ENCODE measurements around the gene SPDYE2B.
"Not testable (repeated sequence)": the region's sequence is repeated elsewhere in the genome, so short reads cannot be mapped to it uniquely, and the experiment has no call there.

Gene SPDYE2B, protein sequence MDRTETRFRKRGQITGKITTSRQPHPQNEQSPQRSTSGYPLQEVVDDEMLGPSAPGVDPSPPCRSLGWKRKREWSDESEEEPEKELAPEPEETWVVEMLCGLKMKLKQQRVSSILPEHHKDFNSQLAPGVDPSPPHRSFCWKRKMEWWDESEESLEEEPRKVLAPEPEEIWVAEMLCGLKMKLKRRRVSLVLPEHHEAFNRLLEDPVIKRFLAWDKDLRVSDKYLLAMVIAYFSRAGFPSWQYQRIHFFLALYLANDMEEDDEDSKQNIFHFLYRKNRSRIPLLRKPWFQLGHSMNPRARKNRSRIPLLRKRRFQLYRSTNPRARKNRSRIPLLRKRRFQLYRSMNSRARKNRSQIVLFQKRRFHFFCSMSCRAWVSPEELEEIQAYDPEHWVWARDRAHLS

DNA sequence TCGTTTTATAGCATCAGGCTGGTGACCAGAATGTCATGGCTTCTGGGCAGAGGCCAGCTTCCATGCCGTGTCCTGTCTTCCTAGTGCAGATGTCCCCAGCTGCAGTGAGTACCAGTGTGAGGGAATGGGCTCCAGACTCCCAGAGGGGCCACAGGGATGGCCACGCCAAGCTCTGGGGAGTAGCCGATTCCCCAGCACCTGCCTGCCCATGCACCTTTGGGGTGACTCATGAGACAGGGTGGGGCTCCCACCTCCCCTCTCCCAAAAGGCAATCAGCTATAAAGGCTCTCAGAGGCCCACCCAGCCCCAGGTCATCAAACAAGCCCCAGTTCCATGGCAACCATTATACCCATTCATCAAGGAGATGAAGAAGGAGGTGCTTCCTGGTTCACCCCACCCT, at the start of gene SPDYE2B:
Gene SPDYE2B (plus strand): TSS at position 396 of the 400 bp plus-strand sequence. CDS start 2,030 bp downstream, outside the sequence.
- not testable (repeated sequence) for DNase-seq

DNA sequence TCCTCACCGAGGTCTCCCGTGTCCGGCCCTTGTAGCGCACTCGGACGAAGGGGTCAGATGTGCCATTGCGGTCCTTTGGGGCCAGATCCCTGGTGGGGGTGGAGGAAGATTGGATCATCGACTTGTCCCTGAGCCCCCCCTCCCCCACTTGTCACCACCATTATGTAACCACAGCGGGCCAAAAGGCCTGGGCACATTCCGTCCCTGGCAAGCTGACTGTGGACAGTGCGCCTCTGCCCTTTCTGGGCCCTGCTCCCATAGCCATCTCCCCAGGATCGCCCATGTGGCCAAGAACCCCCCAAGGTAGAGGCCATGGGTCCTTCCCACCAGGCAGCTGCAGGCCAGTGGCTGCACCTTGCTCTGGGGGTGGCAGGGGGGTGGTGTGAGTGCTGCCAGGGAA, 47.8 kb upstream of the SPDYE2B start:
- not testable (repeated sequence) for DNase-seq

DNA sequence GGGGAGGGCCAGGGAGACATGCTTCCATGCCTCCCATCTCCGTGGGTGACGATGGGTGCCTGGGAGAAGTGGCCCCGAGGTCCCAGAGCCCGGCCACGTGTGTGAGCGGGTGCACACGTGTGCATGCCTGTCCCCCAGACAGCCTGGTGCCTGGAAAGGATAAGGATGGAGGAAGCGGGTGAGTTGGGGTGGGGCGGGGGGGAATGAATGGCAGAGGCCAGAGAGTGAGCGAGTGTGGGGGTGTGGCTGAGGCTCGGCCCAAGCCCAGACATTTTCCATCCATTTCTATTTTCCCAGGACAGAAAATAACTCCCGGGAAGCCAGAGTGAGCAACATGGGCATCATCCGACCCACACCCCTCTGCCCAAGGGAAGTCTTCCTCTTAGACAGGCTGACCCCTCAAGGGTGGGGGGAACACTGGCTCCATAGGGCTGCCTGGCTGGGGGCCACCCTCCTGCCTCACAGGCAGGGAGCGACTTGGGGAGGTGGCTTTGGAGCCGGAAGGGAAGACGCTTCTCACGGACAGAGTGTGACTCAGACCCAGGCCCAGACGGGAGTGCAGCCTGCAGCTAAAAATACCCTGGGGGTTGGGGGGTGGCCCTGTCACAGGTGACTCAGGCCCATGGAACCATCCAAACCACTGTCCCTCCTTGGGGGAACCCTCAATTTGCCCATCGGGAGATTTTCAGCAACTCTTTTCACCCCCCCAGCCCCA, 45.5 kb upstream of the SPDYE2B start:
- DNase-seq = not testable (repeated sequence)

DNA sequence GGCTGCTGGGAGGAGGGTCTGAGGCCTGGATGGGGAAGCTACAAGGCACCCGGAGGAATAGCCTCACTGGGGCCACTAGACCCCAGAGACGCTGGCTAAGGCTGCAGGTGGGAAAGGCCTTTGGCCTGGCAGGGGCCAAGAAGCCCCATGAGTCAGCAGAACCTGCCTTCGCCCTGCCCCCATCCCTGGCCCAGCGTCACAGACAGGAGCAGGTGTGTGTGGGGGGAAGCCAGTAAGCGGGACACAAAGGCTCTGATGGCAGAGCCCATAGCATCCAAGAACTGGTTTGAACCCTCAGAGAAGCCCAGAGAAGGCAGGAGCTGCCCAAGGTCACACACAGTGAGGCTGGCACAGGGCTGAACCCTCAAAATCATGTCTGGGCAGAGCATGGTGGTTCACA, 43.3 kb upstream of the SPDYE2B start:
- DNase-seq = not testable (repeated sequence)

DNA sequence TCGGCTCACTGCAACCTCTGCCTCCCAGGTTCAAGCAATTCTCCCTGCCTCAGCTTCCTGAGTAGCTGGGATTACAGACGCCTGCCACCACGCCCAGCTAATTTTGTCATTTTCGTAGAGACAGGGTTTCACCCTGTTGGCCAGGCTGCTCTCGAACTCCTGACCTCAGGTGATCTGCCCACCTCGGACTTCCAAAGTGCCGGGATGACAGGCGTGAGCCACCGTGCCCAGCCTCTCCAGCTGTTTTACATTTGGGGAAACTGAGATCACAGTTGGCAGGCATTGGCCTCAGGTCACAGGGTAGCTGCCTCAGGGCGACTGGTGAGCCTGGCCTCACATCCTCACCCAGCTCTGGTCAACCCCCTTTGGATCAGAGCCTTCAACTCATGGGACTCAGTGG, 40.4 kb upstream of the SPDYE2B start:
- not testable (repeated sequence) for DNase-seq

DNA sequence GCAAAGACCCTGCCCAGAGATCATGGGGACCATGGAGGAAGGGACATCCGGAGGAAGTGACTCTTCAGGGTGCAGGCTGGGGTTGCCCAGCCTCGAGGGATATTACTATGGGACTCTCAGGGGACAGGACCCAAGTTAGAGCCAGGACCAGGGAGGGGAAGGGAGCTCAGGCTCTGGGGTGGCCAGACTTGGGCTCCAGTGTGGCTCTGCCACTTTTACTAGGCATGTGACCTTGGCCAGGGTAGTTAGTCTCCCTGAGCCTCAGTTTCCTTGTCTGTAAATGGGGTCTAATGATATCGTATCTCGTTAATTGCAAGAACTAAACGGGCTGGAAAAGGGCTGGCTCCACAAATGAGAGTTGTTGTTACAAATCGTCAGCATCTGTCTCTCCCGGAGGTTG, 39.7 kb upstream of the SPDYE2B start:
- not testable (repeated sequence) for DNase-seq

DNA sequence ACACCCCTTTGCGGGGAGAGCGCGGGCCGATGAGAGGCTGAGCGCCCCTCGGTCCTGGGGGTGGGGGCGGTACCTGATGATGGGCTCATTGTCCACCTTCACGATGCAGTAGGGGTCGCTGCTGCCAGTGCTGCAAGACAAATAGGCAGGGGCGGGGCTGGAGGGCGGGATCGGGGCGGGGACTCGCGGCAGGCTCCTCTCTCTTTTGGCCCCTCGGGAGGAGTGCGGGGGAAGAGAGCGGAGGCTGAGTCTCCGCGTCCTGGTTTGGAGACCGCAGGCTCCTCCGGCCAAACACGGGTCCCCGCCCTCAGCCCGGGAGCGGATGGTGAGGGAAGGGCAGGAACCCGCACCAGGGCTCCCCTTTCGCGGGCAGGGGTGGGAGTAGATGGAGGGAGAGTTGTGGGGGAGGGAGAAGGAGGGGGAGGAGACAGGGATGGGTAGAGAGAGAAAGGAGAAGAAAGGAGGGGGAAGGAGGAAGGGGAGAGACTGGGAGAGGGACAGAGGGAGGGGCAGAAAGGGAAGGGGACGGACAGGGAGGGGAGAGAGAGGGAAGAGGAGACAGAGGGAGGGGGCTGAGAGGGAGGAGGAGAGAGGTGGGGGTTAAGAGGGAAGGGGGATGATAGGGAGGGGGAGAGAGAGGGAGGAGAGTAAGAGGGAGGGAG, 39.0 kb upstream of the SPDYE2B start:
- DNase-seq = not testable (repeated sequence)

DNA sequence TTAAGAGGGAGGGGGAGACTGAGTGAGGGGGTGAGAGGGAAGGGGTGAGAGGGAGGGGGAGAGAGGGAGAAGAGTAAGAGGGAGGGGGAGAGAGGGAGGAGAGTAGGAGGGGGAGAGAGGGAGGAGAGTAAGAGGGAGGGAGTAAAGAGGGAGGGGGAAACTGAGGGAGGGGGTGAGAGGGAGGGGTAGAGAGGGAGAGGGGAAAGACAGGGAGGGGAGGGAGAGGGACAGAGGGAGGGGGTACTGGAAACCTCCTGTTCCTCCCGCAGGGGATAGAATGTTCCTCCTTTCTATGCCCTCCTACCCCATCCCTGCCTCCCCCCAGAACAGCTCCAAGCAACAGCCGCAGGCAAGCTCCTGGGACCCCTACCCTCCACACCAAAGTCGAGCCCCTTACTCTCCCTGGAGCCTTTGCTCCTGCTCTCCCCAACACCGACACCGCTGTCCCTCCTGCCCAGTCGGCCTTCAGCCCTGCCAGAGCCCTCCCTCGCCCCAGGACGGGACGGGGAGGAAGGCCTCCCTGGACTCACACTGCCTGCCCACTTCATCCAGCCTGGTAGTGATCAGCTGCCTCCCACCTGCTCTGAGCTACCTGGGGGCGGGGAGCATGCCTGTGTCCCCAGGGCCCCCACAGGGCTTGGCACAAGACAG, 38.3 kb upstream of the SPDYE2B start:
- DNase-seq = peak; percentile 1 to 7

DNA sequence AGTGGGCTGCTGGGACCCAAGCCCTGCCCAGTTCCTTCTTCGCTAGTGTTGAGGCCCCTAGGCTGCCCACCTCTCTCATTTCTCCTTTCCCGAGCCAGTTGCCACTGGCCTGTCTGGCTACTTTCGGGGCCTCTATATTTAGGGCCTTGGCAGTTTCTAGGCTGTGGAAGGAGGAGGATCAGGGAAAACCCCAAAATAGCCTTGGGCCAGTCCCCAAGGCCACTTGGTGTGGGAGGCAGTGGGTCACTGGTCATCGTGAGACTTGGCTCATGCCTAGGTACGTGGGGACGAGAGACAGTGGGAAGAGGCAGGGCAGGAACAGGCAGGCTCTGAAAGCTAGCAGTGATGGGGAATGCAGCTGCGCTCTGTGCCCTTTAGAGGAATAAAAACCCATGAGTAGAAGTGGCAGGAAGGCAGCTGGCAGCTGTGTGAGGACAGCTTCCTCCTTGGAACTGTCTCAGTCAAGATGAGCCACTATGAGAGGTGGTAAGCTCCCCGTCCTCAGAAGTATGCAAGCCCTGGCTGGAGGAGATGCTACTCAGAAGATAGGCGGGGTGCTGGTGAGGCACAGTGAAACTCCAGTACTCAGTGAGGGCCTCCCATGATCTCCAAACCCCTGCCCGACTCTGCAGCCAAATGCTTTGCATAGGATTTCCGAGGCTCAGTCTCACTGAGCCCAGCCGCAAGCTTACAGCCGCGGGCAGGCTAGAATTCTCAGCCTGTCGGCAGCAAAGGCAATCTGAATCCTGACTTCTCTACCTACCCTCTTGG, 36.4 kb upstream of the SPDYE2B start:
- not testable (repeated sequence) for DNase-seq

DNA sequence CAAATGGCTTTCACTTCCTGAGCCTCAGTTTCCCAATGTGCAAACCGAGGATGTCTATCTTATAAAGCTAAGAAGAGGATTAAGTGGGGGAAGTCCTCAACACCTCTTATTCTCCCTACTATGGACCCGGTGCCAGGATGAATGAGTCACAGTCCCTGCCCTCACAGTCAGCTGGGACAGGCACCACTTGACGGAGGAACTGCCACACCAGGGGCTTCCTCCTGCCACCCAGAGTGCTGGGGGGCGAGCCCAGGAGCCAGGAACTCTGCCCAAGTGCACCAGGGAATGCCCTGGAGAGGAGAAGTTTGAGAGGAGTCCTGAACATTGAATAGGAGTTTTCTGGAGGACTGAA, 35.8 kb upstream of the SPDYE2B start:
- not testable (repeated sequence) for DNase-seq

DNA sequence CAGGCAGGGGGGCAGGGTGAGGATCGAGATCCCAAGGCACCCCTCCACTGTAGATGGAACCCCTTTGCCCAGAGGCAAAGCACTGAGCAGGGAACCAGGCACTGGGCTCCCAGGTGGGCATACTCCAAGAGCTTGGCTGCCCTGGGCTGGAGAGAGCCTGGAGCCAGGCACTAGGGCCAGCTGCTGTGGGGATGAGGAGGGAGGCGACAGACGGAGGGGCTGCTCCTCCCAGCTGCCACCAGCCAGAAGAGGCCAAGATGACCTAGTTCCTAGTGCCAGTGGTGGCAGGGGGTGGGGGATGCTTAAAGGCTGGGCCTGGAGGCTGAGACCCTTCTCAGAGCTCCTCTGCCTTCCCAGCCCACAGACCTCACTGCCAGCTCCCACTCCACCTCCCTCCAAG, 35.2 kb upstream of the SPDYE2B start:
- DNase-seq = not testable (repeated sequence)

DNA sequence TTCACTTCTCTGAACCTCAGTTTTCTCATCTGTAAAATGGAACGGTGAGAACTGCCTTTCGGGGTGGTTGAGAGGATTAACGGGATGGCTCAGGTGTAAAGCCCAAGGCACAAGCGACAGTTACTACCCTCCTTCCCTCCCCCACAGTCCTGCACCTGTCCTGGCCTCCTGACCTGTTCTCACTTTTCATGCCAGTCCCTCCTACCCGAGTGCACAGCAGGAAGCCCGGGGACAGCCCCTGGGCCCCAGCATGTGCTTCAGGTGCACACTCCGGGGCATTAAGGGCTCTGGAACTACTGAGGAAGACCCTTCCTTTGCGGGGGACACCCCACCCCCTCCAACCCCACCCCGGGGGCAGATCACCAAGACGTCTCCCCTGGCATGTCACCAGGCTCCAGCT, 34.2 kb upstream of the SPDYE2B start:
- DNase-seq = not testable (repeated sequence)

DNA sequence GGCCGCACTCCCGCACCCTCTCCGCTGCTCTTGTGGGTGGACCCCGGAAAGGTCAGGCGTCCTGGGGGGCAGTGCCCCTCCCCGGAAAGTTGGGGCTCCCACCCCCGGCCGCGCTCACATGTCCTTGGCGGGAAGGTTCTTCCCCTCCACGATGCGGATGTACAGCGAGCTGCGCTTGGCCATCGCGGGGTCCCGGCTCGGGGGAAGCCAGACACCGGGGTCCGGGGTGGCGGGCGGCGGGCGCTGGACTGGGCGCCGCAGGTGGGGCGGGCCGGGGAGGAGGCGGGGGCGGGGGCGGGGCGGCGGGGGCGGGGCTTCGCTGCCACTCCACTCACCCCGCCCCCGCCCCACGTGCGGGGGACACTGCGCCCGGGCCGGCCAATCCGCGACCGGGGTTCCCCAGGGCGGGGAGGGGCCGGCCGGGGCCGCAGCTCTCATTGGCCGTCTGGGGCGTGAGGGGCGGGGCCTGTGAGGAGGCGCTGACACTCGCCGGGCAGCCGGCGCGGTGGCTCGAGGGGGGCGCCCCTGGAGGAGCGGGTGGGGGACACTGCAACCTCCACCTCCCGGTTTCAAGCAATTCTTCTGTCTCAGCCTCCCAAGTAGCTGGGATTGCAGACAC, 33.5 kb upstream of the SPDYE2B start, which contains the start of gene RASA4:
Gene RASA4 (minus strand): TSS at position 250 of the 619 bp plus-strand sequence. CDS start 67 bp downstream, at position 183.
- DNase-seq = peak; percentile 0

DNA sequence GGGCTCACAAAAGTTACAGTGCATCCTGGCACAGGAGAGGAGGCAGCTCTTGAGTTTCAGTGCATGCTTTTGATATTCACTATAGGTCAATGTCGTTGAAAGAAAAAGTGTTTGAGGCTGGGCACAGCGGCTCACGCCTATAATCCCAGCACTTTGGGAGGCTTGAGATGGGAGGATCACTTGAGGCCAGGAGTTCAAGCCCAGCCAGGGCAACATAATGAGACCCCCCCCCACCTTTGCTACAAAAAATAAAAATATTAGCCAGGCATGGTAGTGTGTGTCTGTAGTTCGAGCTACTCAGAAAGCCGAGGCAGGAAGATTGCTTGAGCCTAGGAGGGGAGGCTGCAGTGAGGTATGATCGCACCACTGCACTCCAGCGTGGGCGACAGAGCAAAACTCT, 32.0 kb upstream of the SPDYE2B start:
- DNase-seq = not testable (repeated sequence)

DNA sequence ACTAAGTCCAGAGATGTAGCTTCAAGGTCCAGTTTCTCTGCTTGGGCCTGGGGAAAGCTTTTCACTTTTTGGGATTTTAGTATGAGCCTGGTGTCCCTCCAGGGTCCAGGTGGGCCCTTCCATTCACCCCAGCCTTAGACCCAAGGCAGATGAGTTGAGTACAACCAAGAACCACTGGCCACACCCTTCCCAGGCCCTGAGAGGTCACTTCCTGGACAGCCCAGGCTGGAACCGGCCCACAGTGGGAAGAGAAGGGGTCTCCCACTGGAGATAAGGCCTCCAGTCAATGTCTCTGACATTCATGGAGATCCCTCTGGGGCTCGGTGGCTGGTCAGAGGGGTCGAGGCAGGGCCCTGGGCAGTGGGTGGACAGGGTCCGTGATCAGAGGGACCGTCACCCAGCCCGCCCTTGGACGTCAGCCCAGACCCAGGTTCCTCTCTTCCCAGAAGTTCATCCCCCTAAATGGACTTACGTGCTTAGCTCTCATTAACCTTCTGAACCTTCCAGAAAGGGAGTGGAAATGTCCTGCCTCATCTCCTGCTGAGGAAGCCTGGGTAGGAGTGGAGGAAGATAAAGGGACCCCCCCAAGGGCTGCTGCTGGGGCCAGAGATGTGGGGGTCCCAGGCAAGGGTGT, 22.7 kb upstream of the SPDYE2B start:
- DNase-seq = not testable (repeated sequence)

DNA sequence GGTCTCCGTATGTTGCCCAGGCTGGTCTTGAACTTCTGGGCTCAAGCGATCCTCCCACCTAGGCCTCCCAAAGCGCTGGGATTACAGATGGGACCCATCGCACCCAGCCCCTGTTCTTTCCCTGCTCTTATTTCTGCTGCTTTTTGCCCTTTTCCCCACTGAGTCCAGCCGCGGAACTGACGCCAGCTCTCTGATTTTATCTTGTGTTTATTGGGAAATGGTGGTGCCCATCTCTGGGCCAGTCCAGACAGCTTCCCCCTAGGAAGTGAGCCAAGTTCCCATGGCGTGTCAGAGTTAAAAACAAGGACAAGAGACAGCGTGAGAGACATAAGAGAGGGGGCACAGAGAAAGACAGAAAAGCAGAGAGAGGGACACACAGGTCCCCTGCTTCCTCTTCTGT, 19.5 kb upstream of the SPDYE2B start:
- not testable (repeated sequence) for DNase-seq

DNA sequence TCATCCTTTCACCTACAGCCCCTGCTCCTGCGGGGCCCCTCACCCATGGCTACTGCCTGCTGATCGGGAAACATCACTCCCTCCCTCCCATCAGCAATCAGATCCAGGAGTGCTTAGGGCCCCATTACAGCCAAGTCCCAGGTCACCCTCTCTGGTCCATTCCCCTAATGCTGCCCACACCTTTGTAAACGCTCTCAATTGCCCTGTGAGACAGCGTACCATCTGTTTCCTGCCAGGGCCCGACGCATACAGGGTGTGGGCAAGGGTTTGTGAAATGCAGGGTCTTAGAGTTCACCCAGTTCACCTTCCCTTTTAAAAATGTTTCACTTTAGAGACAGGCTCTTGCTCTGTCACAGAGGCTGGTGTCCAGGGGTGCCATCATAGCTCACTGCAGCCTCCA, 15.8 kb upstream of the SPDYE2B start:
- not testable (repeated sequence) for DNase-seq

DNA sequence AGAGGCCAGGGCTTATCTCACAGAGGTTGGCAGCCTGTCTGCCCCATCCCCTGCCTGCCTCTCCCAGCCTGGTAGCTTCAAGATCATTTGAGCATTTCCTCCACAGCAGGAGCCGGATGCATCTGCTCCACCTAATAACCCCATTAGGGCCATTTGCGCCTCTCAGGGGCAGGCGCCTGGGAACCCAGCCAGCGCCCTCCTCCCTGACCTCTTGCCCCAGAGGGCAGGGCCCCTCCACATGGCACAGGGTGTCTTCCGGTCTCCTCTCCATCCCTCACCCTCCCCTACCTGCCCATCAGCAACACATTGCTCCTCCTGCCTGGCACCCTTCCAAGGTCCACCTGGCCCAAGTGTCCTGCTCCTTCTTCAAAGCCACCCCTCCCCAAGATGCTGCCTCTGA, 14.8 kb upstream of the SPDYE2B start:
- DNase-seq = not testable (repeated sequence)

DNA sequence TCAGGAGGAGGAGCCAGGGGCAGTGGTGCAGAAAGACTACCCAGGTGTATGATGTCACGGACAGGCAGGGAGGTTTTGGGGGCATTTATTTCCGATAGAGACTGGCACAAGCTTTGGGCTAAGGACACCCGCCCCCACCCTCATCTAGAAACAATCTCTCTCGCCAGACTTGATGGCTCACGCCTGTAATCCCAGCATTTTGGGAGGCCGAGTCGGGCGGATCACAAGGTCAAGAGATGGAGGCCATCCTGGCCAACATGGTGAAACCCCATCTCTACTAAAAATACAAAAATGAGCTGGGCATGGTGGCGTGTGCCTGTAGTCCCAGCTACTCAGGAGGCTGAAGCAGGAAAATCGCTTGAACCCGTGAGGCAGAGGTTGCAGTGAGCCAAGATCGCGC, 13.2 kb upstream of the SPDYE2B start:
- DNase-seq = not testable (repeated sequence)

DNA sequence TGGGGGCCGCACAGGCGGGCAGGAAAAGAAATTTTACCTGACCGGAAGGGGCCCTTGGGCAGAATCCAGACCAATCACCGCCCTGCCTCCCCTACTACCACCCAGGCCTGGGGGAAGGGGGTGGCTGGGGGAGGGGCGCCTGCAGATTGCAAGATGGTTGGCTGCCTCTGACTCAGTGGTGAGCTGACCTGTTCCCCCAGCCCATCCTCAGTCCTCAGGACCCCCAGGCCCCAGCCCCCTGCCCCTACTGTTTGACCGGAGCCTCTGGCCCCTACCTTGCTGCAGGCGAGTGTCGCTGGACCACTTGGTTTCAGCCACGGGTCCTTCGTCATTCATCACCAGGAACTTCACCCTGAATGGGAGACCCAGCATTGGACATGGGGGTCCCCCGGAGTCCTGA, 11.3 kb upstream of the SPDYE2B start:
- not testable (repeated sequence) for DNase-seq

DNA sequence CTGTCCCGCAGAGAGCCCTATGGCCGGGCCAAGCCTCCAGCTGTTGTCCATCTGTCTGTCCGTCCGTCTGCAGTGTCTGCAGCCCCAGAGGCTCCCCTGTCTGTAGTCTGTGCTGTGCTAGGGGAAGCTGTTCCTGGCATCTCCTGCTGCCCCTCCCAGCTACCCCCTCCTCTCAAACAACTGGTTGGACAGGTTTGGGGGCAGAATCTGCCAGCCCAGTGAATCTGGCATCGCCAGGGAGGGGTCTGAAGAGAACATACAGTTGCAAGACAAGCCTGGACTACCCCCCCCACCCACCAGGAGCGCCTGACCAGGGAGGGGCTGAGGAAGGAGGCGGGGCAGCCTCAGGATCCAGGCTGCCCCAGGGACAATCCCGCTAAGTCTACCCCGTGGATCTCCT, 7.4 kb upstream of the SPDYE2B start, which contains the start of gene UPK3BL1:
Gene UPK3BL1 (minus strand): TSS at position 101 of the 400 bp plus-strand sequence. CDS start 50 bp downstream, at position 51.
- not testable (repeated sequence) for DNase-seq
